GM12874 (cell line): ENCODE results near the gene GASK1B.

Experiments used
- CTCF ChIP-seq: IDR thresholded peaks from 2 replicates; pipeline ENCODE4 v1.5.1; 2011; ENCODE audit warnings: low read depth, mild to moderate bottlenecking, control low read depth, low read length, moderate library complexity; ENCODE audit not compliant: insufficient read depth

GASK1B gene

GRCh38 chr4:158133551-158133950, 39.3 kb downstream of the GASK1B start:
- no peak for TF ChIP-seq CTCF

- TF ChIP-seq CTCF = no peak
Observed at GRCh38 chr4:158131027-158131426, 41.8 kb downstream of the GASK1B start.

- TF ChIP-seq CTCF = no peak
Observed at GRCh38 chr4:158130204-158130603, 42.6 kb downstream of the GASK1B start.

GRCh38 chr4:158129694-158130093, 43.1 kb downstream of the GASK1B start:
- TF ChIP-seq CTCF = no peak

GRCh38 chr4:158128540-158128939, 44.3 kb downstream of the GASK1B start:
- no peak for TF ChIP-seq CTCF

GRCh38 chr4:158125310-158125709, 47.5 kb downstream of the GASK1B start:
- no peak for TF ChIP-seq CTCF
